ENCODE results near the gene SUMF1.

The SUMF1 gene

GRCh38 chr3:4466741-4467521, at the start of gene SUMF1:
SUMF1 (minus strand) TSS chr3:4467269; CDS start chr3:4467245, 24 bp downstream.
- peak; percentile 76 for DNase-seq

- no peak for DNase-seq
These were observed 49.0 kb upstream of the SUMF1 start for GRCh38 chr3:4515916-4516579.

GRCh38 chr3:4514916-4515315, 47.8 kb upstream of the SUMF1 start:
- DNase-seq, result no peak

- DNase-seq, result no peak
These were observed 47.3 kb upstream of the SUMF1 start for GRCh38 chr3:4514321-4514720.

GRCh38 chr3:4512895-4513616, 46.0 kb upstream of the SUMF1 start:
- DNase-seq, result no peak

- no peak for DNase-seq
These were observed 44.6 kb upstream of the SUMF1 start for GRCh38 chr3:4511491-4512262.

- DNase-seq, result no peak
These were observed 43.1 kb upstream of the SUMF1 start for GRCh38 chr3:4509983-4510755.

GRCh38 chr3:4509043-4509442, 42.0 kb upstream of the SUMF1 start:
- no peak for DNase-seq

- DNase-seq, result no peak
These were observed 41.2 kb upstream of the SUMF1 start for GRCh38 chr3:4508048-4508981.

GRCh38 chr3:4507024-4507596, 40.0 kb upstream of the SUMF1 start:
- DNase-seq, result no peak

GRCh38 chr3:4506559-4507023, 39.5 kb upstream of the SUMF1 start:
- no peak for DNase-seq

- DNase-seq, result no peak
These were observed 38.9 kb upstream of the SUMF1 start for GRCh38 chr3:4505688-4506558.

- no peak for DNase-seq
These were observed 37.5 kb upstream of the SUMF1 start for GRCh38 chr3:4504340-4505261.

GRCh38 chr3:4503050-4503449, 36.0 kb upstream of the SUMF1 start:
- DNase-seq, result no peak

GRCh38 chr3:4501927-4502326, 34.9 kb upstream of the SUMF1 start:
- DNase-seq, result no peak

- no peak for DNase-seq
These were observed 34.4 kb upstream of the SUMF1 start for GRCh38 chr3:4501437-4501836.

- DNase-seq, result no peak
These were observed 31.4 kb upstream of the SUMF1 start for GRCh38 chr3:4498446-4498845.

- DNase-seq, result no peak
These were observed 30.8 kb upstream of the SUMF1 start for GRCh38 chr3:4497843-4498324.
